Heart left ventricle (tissue), 16 donors: ENCODE data around the gene FAHD2A. TPM values are rescaled to one million over a fixed set of nuclear protein-coding genes. Genes with fewer than 3 reads are reported as not detected.
A peak's percentile ranks its signal among the peaks of the same experiment; 100 is the strongest.

Experiments used
- ATAC-seq, 4 donors: fragments of 200-7000 bp; cut with Tn5 transposase; one replicate each; pipeline ENCODE4 v1.9.1; 2020 to 2022; ENCODE audit warnings: moderate library complexity in 4 of 4, mild to moderate bottlenecking in 3 of 4, moderate number of reproducible peaks in 1 of 4
- DNase-seq, 5 donors: peaks; one replicate each; pipeline ENCODE4 v3.0.0-alpha.2; 2020
- H3K27ac ChIP-seq, 12 donors: fragments of 200-600 bp; sonication (generic) in 4 of 12; one replicate each; pipeline versions ENCODE4 v1.5.0 to v1.8.0; 2016 to 2022; ENCODE audit warnings: mild to moderate bottlenecking in 2 of 12
- H3K27me3 ChIP-seq, 9 donors: fragments of 200-600 bp; sonication (generic) in 2 of 9; one replicate each; pipeline versions ENCODE4 v1.5.1 to v1.8.0; 2016 to 2022; ENCODE audit warnings: mild to moderate bottlenecking in 3 of 9
- H3K36me3 ChIP-seq, 9 donors: fragments of 200-600 bp; sonication (generic) in 2 of 9; one replicate each; pipeline versions ENCODE4 v1.5.0 to v1.8.0; 2018 to 2022; ENCODE audit warnings: mild to moderate bottlenecking in 2 of 9
- H3K4me1 ChIP-seq, 12 donors: fragments of 200-600 bp; sonication (generic) in 4 of 12; one replicate each; pipeline versions ENCODE4 v1.5.0 to v1.8.0; 2016 to 2022; ENCODE audit warnings: mild to moderate bottlenecking in 3 of 12
- H3K4me3 ChIP-seq, 12 donors: fragments of 200-600 bp; sonication (generic) in 4 of 12; one replicate each; pipeline versions ENCODE4 v1.5.0 to v1.8.0; 2017 to 2022; ENCODE audit warnings: mild to moderate bottlenecking in 9 of 12, moderate library complexity in 4 of 12
- H3K9me3 ChIP-seq, 12 donors: fragments of 200-600 bp; sonication (generic) in 4 of 12; one replicate each; pipeline versions ENCODE4 v1.5.0 to v1.8.0; 2016 to 2022; ENCODE audit warnings: mild to moderate bottlenecking in 1 of 12
- POLR2A ChIP-seq, 2 donors: fragments of 450-650 bp; IDR thresholded peaks; one replicate each; pipeline ENCODE4 v1.6.1; 2017; ENCODE audit warnings: antibody characterized with exemption in 2 of 2, mild to moderate bottlenecking in 2 of 2, moderate library complexity in 2 of 2
- WGBS, 4 donors: extraction: QIAGEN DNeasy Blood & Tissue Kit in 2 of 4; methylation state at CpG; one replicate each; pipeline versions ENCODE4 v1.1.5 to v1.1.7; 2013 to 2018; 5-methylcytosine and 5-hydroxymethylcytosine counted together
- intact Hi-C, 10 donors: fragments of 100-400 bp; cut with DNase I; formaldehyde crosslinking; loops; one replicate each; pipeline versions ENCODE4 v1.11.1 to v1.14.2; 2022
- polyA plus RNA-seq, 2 donors: library from polyadenylated mRNA; stranded (reverse); fragments of 200-250 nt; gene quantifications; one replicate each; pipeline ENCODE4 v1.2.3, GENCODE V29; 2013
- total RNA-seq, 9 donors: library from RNA; depleted of rRNA in 2 of 9; stranded (reverse); fragments of >200 nt in 2 of 9; fragmentation: NEBNext Ultra II Directional in 3 of 9; extraction: Animal tissue kit (Norgen Biotek cat#: 25700) in 3 of 9; gene quantifications; one replicate each; pipeline versions ENCODE4 v1.1.0 to v1.2.4, GENCODE V29; 2016 to 2023
- TF ChIP-seq, protein P1 (sequence below), 12 donors: fragments of 200-600 bp; sonication (generic) in 4 of 12; IDR thresholded peaks; one replicate each; pipeline versions ENCODE4 v1.5.0 to v1.8.0; 2018 to 2022; ENCODE audit warnings: antibody characterized with exemption in 12 of 12, mild to moderate bottlenecking in 5 of 12
- donor health status: ischemic (EF 13 %, LVEDD 7.1; RV severe dilation, severe dysfunction).
- donor health status: healthy with polysubstance abuse.
- donor health status: DM: no; HTN: yes; CAD: no.
- donor health status: DM: no; HTN: no; CAD: no.
- donor health status: ischemic (EF 25% LVEDD 6.9; RV normal size, moderate dysfunction).
- donor health status: ischemic (EF 25% LVEDD 5.7; RV mildly dilated, moderate dysfunction).
- donor health status: healthy.
- donor health status: DM: yes; HTN: yes; CAD: no.
- donor health status: ischemic (EF 35%, LVEDD 5.7; RV mildly dilated, moderate dysfunction).
- donor health status: nonischemic (EF 11% LVEDD 7.7; RV severe dilation, severe dysfunction).
- donor health status: DM: yes; HTN: yes; CAD: no.
- donor health status: PGD.
- donor health status: ischemic (EF 29% LVEDD 5.4; RV normal size, mild dysfunction).
- donor health status: nonischemic (EF 23%, LVEDD 6.1; RV moderate dilation, normal function).

The FAHD2A gene
- total and polyA plus RNA-seq, 11 donors = 26.2 to 51.7 (median 34.6) TPM

DNA sequence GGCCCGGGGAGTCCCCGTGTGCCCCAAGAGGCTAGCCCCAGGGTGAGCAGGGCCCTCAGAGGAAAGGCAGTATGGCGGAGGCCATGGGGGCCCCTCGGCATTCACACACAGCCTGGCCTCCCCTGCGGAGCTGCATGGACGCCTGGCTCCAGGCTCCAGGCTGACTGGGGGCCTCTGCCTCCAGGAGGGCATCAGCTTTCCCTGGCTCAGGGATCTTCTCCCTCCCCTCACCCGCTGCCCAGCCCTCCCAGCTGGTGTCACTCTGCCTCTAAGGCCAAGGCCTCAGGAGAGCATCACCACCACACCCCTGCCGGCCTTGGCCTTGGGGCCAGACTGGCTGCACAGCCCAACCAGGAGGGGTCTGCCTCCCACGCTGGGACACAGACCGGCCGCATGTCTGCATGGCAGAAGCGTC, 16.9 kb upstream of the FAHD2A start:
- 70 to 78% (median 72%) methylated on average over 9 to 12 of the region's 12 CpGs for whole genome bisulfite sequencing, 4 donors
- no peaks in the 10 kb centered on the region for H3K36me3 ChIP-seq
- DNase-seq = no peak
- H3K27ac ChIP-seq = no peak overlapping the region
- peaks cover 0 to 6% (median 0%) of the 10 kb centered on the region in 9 donors for H3K27me3 ChIP-seq
- no peak overlapping the region for H3K4me3 ChIP-seq
- H3K9me3 ChIP-seq = no peaks in the 10 kb centered on the region
- peaks cover 0 to 21% (median 6%) of the 10 kb centered on the region in 12 donors for H3K4me1 ChIP-seq
- ATAC-seq = peak in 2 of 4 donors; percentile 2 to 12
- intact Hi-C loops = loop anchor here in 1 of 10 donors (5.0 kb wide), 1 partner anchor 38 kb away; no protein-coding TSS in a partner anchor
- TF ChIP-seq, protein P1, sequence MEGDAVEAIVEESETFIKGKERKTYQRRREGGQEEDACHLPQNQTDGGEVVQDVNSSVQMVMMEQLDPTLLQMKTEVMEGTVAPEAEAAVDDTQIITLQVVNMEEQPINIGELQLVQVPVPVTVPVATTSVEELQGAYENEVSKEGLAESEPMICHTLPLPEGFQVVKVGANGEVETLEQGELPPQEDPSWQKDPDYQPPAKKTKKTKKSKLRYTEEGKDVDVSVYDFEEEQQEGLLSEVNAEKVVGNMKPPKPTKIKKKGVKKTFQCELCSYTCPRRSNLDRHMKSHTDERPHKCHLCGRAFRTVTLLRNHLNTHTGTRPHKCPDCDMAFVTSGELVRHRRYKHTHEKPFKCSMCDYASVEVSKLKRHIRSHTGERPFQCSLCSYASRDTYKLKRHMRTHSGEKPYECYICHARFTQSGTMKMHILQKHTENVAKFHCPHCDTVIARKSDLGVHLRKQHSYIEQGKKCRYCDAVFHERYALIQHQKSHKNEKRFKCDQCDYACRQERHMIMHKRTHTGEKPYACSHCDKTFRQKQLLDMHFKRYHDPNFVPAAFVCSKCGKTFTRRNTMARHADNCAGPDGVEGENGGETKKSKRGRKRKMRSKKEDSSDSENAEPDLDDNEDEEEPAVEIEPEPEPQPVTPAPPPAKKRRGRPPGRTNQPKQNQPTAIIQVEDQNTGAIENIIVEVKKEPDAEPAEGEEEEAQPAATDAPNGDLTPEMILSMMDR (IDR thresholded peaks at IDR 0.05) = no peak
- no peak for TF ChIP-seq POLR2A (IDR thresholded peaks at IDR 0.05)

GRCh38 chr2:95386031-95386430, 16.5 kb upstream of the FAHD2A start:
- WGBS, 4 donors = 73 to 91% (median 83%) methylated on average over 6 of the region's 6 CpGs
- no peak overlapping the region for H3K27ac ChIP-seq
- H3K4me1 ChIP-seq = peaks cover 0 to 21% (median 6%) of the 10 kb centered on the region in 12 donors

GRCh38 chr2:95387358-95387757, 15.2 kb upstream of the FAHD2A start:
- Histone ChIP-seq H3K9me3 (no peaks in the 10 kb centered on the region), H3K4me3 (no peak overlapping the region), H3K36me3 (no peaks in the 10 kb centered on the region), H3K27me3 (peaks cover 0 to 6% (median 0%) of the 10 kb centered on the region in 9 donors), H3K4me1 (peaks cover 0 to 22% (median 9%) of the 10 kb centered on the region in 12 donors), H3K27ac (no peak overlapping the region)
- intact Hi-C loops = loop anchor here in 1 of 10 donors (5.0 kb wide), 1 partner anchor 40 kb away; no protein-coding TSS in a partner anchor
- 85 to 90% (median 89%) methylated on average over 7 of the region's 7 CpGs for WGBS, 4 donors
- DNase-seq (no peak), ATAC-seq (no peak)
- TF ChIP-seq POLR2A (IDR thresholded peaks at IDR 0.05) = no peak
- TF ChIP-seq, protein P1 (IDR thresholded peaks at IDR 0.05) = no peak

More at GRCh38 chr2:95386031-95386430, 16.5 kb upstream of the FAHD2A start:
- DNase-seq = no peak
- Histone ChIP-seq H3K4me3 (no peak overlapping the region), H3K27me3 (peaks cover 0 to 6% (median 0%) of the 10 kb centered on the region in 9 donors), H3K36me3 (no peaks in the 10 kb centered on the region), H3K9me3 (no peaks in the 10 kb centered on the region)
- TF ChIP-seq, protein P1 (IDR thresholded peaks at IDR 0.05) = no peak
- TF ChIP-seq POLR2A (IDR thresholded peaks at IDR 0.05) = no peak
- intact Hi-C loops = loop anchor here in 1 of 10 donors (5.0 kb wide), 1 partner anchor 39 kb away; no protein-coding TSS in a partner anchor
- ATAC-seq = no peak

- no peaks in the 10 kb centered on the region for H3K36me3 ChIP-seq
- H3K4me3 ChIP-seq = no peak overlapping the region
- H3K9me3 ChIP-seq = no peaks in the 10 kb centered on the region
- H3K27ac ChIP-seq = no peak overlapping the region
- H3K4me1 ChIP-seq = peaks cover 0 to 22% (median 9%) of the 10 kb centered on the region in 12 donors
- peaks cover 0 to 6% (median 0%) of the 10 kb centered on the region in 9 donors for H3K27me3 ChIP-seq
- no peak for ATAC-seq
- TF ChIP-seq, protein P1 (IDR thresholded peaks at IDR 0.05) = no peak
- no peak for TF ChIP-seq POLR2A (IDR thresholded peaks at IDR 0.05)
- WGBS, 4 donors = 84 to 87% (median 86%) methylated on average over 14 of the region's 14 CpGs
- intact Hi-C loops = loop anchor here in 1 of 10 donors (5.0 kb wide), 1 partner anchor 41 kb away; no protein-coding TSS in a partner anchor
- no peak for DNase-seq
Measured at GRCh38 chr2:95388091-95388692, 14.3 kb upstream of the FAHD2A start.
